ENCODE results near the gene GNAI3.

GNAI3 gene

DNA sequence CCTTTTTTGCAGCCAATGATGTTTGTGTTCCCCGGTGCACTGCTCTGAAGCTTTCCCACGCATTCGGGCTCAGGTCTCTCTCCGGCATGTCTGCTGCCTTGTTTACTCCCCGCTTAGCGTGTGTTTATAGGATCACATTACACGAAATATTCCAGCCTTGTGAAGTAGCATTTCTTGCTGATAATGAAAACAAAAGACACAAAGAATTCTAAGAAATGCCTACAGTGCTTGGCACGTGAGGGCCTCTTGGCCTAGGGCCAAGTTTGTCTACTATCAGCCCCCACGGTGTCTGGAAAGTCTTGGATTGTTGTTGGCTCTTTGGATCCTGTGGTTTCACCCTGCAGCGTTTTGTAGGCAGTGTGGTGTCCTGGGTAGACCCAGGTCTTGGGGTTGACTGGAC is 96.3 kb downstream of the GNAI3 start:
- no peak overlapping the region for H3K4me2 ChIP-seq (ENCODE audit: insufficient read depth, low read length)
- no peaks in the 10 kb centered on the region for H4K20me1 ChIP-seq (ENCODE audit: insufficient read depth, low read length)
- no peak for TF ChIP-seq EZH2 (IDR thresholded peaks at IDR 0.05; ENCODE audit: borderline replicate concordance, low read depth, low read length, severe bottlenecking)
- TF ChIP-seq, protein P1, sequence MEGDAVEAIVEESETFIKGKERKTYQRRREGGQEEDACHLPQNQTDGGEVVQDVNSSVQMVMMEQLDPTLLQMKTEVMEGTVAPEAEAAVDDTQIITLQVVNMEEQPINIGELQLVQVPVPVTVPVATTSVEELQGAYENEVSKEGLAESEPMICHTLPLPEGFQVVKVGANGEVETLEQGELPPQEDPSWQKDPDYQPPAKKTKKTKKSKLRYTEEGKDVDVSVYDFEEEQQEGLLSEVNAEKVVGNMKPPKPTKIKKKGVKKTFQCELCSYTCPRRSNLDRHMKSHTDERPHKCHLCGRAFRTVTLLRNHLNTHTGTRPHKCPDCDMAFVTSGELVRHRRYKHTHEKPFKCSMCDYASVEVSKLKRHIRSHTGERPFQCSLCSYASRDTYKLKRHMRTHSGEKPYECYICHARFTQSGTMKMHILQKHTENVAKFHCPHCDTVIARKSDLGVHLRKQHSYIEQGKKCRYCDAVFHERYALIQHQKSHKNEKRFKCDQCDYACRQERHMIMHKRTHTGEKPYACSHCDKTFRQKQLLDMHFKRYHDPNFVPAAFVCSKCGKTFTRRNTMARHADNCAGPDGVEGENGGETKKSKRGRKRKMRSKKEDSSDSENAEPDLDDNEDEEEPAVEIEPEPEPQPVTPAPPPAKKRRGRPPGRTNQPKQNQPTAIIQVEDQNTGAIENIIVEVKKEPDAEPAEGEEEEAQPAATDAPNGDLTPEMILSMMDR (IDR thresholded peaks at IDR 0.05; ENCODE audit: borderline replicate concordance, extremely low read depth, low read length, poor library complexity, severe bottlenecking), result no peak
- peaks cover 2% of the 10 kb centered on the region for H3K4me1 ChIP-seq (ENCODE audit: insufficient read depth, low read length)
- no peak overlapping the region for H3K9ac ChIP-seq (ENCODE audit: low read depth, low read length)
- ATAC-seq (ENCODE audit: insufficient read depth, low read depth), result no peak
- no peaks in the 10 kb centered on the region for H3K79me2 ChIP-seq (ENCODE audit: insufficient read depth, low read length)
- H3K36me3 ChIP-seq (ENCODE audit: insufficient read depth, low read length), result no peaks in the 10 kb centered on the region
- DNase-seq, result no peak
- H3K4me3 ChIP-seq (ENCODE audit: low read depth in 1 of 2, low read length in 2 of 2), result no peak overlapping the region
- no peaks in the 10 kb centered on the region for H3K27me3 ChIP-seq (ENCODE audit: insufficient read depth, low read length, poor library complexity)
- H3K27ac ChIP-seq (ENCODE audit: low read length), result no peak overlapping the region
- H2AFZ ChIP-seq (ENCODE audit: low read depth, low read length), result no peak overlapping the region
- H3K9me3 ChIP-seq (ENCODE audit: insufficient read depth, low read length, severe bottlenecking), result no peaks in the 10 kb centered on the region

- peaks cover 2% of the 10 kb centered on the region for H3K27me3 ChIP-seq (ENCODE audit: insufficient read depth, low read length, poor library complexity)
- H3K27ac ChIP-seq (ENCODE audit: low read length), result no peak overlapping the region
- H3K9me3 ChIP-seq (ENCODE audit: insufficient read depth, low read length, severe bottlenecking), result no peaks in the 10 kb centered on the region
- H3K4me2 ChIP-seq (ENCODE audit: insufficient read depth, low read length), result no peak overlapping the region
- no peaks in the 10 kb centered on the region for H4K20me1 ChIP-seq (ENCODE audit: insufficient read depth, low read length)
- DNase-seq (no peak), ATAC-seq (ENCODE audit: insufficient read depth, low read depth) (no peak)
- H3K9ac ChIP-seq (ENCODE audit: low read depth, low read length), result no peak overlapping the region
- H3K36me3 ChIP-seq (ENCODE audit: insufficient read depth, low read length), result no peaks in the 10 kb centered on the region
- TF ChIP-seq, protein P1 (IDR thresholded peaks at IDR 0.05; ENCODE audit: borderline replicate concordance, extremely low read depth, low read length, poor library complexity, severe bottlenecking), result no peak
- TF ChIP-seq EZH2 (IDR thresholded peaks at IDR 0.05; ENCODE audit: borderline replicate concordance, low read depth, low read length, severe bottlenecking), result no peak
- H3K79me2 ChIP-seq (ENCODE audit: insufficient read depth, low read length), result no peaks in the 10 kb centered on the region
- no peak overlapping the region for H3K4me3 ChIP-seq (ENCODE audit: low read depth in 1 of 2, low read length in 2 of 2)
- no peaks in the 10 kb centered on the region for H3K4me1 ChIP-seq (ENCODE audit: insufficient read depth, low read length)
- H2AFZ ChIP-seq (ENCODE audit: low read depth, low read length), result no peak overlapping the region
These were observed 101.1 kb downstream of the GNAI3 start for GRCh38 chr1:109649491-109649914.

DNA sequence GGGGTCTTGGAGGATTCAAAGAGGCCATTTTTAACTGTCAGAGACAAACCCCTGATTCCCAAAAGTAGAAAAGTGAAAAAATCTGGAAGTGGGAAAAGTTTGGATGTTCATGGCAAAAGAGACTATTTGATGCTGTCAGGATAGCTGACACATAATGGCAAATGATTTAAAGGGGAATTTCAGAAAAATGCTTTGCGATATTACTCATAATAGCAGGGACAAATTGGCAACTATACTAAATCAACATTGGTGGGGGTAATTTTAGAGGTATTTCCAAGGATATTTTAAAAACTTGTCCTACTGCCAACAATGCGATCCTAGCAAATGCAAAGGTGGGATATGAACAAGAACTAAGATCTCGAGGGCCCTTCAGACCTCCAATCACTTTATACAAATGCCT is 102.2 kb downstream of the GNAI3 start:
- no peak overlapping the region for H3K27ac ChIP-seq (ENCODE audit: low read length)
- no peak overlapping the region for H3K9ac ChIP-seq (ENCODE audit: low read depth, low read length)
- H4K20me1 ChIP-seq (ENCODE audit: insufficient read depth, low read length), result no peaks in the 10 kb centered on the region
- no peak overlapping the region for H3K4me2 ChIP-seq (ENCODE audit: insufficient read depth, low read length)
- no peak overlapping the region for H2AFZ ChIP-seq (ENCODE audit: low read depth, low read length)
- H3K27me3 ChIP-seq (ENCODE audit: insufficient read depth, low read length, poor library complexity), result peaks cover 2% of the 10 kb centered on the region
- DNase-seq (no peak), ATAC-seq (ENCODE audit: insufficient read depth, low read depth) (no peak)
- H3K4me1 ChIP-seq (ENCODE audit: insufficient read depth, low read length), result no peaks in the 10 kb centered on the region
- no peak for TF ChIP-seq EZH2 (IDR thresholded peaks at IDR 0.05; ENCODE audit: borderline replicate concordance, low read depth, low read length, severe bottlenecking)
- TF ChIP-seq, protein P1 (IDR thresholded peaks at IDR 0.05; ENCODE audit: borderline replicate concordance, extremely low read depth, low read length, poor library complexity, severe bottlenecking), result no peak
- no peaks in the 10 kb centered on the region for H3K79me2 ChIP-seq (ENCODE audit: insufficient read depth, low read length)
- H3K36me3 ChIP-seq (ENCODE audit: insufficient read depth, low read length), result no peaks in the 10 kb centered on the region
- no peaks in the 10 kb centered on the region for H3K9me3 ChIP-seq (ENCODE audit: insufficient read depth, low read length, severe bottlenecking)
- H3K4me3 ChIP-seq (ENCODE audit: low read depth in 1 of 2, low read length in 2 of 2), result no peak overlapping the region

DNA sequence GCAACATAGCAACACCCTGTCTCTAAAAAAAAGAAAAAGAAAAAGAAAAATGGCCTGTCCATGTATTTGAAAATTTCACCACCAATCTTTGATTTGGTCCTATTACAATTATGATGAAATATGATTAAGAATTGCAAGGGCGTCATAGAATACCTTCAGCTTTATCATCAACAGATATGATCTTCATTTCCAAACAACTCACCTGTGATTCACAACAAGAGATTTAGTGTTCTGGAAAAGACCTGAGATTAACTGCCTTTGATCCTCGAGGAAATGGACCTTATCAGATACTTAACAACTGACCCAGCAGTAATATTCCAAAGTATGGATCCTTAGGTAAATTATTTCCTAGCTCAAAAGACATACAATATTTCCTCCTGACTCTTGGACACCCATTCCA is 104.0 kb downstream of the GNAI3 start:
- Histone ChIP-seq H2AFZ (ENCODE audit: low read depth, low read length) (no peak overlapping the region), H3K4me2 (ENCODE audit: insufficient read depth, low read length) (no peak overlapping the region), H3K9ac (ENCODE audit: low read depth, low read length) (no peak overlapping the region), H3K4me1 (ENCODE audit: insufficient read depth, low read length) (no peaks in the 10 kb centered on the region), H3K27me3 (ENCODE audit: insufficient read depth, low read length, poor library complexity) (peaks cover 3% of the 10 kb centered on the region), H4K20me1 (ENCODE audit: insufficient read depth, low read length) (no peaks in the 10 kb centered on the region), H3K27ac (ENCODE audit: low read length) (no peak overlapping the region), H3K36me3 (ENCODE audit: insufficient read depth, low read length) (no peaks in the 10 kb centered on the region), H3K4me3 (ENCODE audit: low read depth in 1 of 2, low read length in 2 of 2) (no peak overlapping the region), H3K79me2 (ENCODE audit: insufficient read depth, low read length) (no peaks in the 10 kb centered on the region), H3K9me3 (ENCODE audit: insufficient read depth, low read length, severe bottlenecking) (no peaks in the 10 kb centered on the region)
- DNase-seq (no peak), ATAC-seq (ENCODE audit: insufficient read depth, low read depth) (no peak)
- TF ChIP-seq, protein P1 (IDR thresholded peaks at IDR 0.05; ENCODE audit: borderline replicate concordance, extremely low read depth, low read length, poor library complexity, severe bottlenecking), result no peak
- no peak for TF ChIP-seq EZH2 (IDR thresholded peaks at IDR 0.05; ENCODE audit: borderline replicate concordance, low read depth, low read length, severe bottlenecking)

All from DND-41 (cell line).